ENCODE results near the gene ALS2CL.

Gene ALS2CL

DNA sequence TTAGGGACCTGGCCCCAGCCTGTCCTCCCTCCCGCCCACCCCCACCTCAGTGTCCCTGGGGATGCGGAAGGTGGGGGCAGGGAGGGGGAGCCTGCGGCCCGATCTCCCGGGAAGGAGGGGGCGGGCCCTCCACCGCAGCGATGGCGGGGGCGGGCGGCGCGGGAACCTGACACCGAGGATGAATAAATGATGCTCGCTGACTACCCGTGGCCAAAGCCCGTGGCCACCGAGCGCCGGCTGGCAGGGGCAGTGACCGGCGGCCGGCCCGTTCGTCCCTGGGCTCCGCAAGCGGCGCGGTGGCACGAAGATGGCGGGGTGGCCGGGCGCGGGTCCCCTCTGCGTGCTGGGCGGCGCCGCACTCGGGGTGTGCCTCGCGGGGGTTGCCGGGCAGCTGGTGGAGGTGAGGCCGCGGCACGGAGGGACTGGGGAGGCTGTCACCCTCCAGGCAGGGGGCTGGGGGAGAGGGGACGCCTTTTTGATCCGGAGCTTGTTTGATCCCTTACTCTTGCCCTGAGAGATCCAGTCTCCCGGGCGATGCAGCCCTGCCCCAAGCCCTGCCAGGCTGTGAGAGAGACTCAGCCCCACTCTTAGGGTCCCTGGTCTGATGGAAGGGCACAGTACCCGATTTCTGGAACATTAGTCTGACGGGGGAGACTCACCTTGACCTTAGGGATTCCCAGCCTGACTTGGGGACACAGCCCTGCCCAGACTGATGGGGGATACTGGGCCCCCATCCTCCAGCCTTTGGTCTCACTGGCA, 7.9 kb upstream of the ALS2CL start, which contains the start of gene TMIE:
TSS of gene TMIE (plus strand) at position 212 of the 759 bp plus-strand sequence. CDS start at position 308, 96 bp downstream.
- peak within 1 kb of the TSS; percentile 25 for H3K4me3 ChIP-seq (ENCODE audit: low read length)
- DNase-seq (ENCODE audit: low read depth): no peak

DNA sequence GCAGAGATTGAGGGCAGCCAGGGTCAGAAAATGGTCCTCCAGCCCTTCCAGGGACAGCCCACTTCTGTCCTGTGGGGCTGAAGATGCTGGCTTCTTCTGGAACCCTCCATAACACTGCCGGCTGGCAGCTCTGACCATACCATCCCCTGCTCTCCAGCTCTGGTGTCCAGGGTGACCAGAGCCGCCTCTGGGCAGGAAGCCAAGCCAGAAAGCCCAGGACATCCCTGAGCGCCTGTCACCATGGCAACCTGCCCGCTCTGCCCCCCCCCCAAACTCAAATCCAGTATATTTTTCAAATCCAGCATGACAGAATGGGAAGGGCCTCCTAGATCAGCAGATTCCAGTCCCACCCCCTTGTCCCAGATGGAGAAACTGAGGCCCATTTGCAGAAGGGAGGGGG, 7.3 kb upstream of the ALS2CL start:
- TF ChIP-seq, protein P1, sequence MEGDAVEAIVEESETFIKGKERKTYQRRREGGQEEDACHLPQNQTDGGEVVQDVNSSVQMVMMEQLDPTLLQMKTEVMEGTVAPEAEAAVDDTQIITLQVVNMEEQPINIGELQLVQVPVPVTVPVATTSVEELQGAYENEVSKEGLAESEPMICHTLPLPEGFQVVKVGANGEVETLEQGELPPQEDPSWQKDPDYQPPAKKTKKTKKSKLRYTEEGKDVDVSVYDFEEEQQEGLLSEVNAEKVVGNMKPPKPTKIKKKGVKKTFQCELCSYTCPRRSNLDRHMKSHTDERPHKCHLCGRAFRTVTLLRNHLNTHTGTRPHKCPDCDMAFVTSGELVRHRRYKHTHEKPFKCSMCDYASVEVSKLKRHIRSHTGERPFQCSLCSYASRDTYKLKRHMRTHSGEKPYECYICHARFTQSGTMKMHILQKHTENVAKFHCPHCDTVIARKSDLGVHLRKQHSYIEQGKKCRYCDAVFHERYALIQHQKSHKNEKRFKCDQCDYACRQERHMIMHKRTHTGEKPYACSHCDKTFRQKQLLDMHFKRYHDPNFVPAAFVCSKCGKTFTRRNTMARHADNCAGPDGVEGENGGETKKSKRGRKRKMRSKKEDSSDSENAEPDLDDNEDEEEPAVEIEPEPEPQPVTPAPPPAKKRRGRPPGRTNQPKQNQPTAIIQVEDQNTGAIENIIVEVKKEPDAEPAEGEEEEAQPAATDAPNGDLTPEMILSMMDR (conservative IDR thresholded peaks at IDR 0.05; ENCODE audit: low read depth, low read length): no peak
- peak overlapping the region; percentile 17 for H3K4me3 ChIP-seq (ENCODE audit: low read length)
- no peak for DNase-seq (ENCODE audit: low read depth)

More for the DNA sequence above, 7.9 kb upstream of the ALS2CL start, which contains the start of gene TMIE:
- TF ChIP-seq, protein P1 (conservative IDR thresholded peaks at IDR 0.05; ENCODE audit: low read depth, low read length): no peak

DNA sequence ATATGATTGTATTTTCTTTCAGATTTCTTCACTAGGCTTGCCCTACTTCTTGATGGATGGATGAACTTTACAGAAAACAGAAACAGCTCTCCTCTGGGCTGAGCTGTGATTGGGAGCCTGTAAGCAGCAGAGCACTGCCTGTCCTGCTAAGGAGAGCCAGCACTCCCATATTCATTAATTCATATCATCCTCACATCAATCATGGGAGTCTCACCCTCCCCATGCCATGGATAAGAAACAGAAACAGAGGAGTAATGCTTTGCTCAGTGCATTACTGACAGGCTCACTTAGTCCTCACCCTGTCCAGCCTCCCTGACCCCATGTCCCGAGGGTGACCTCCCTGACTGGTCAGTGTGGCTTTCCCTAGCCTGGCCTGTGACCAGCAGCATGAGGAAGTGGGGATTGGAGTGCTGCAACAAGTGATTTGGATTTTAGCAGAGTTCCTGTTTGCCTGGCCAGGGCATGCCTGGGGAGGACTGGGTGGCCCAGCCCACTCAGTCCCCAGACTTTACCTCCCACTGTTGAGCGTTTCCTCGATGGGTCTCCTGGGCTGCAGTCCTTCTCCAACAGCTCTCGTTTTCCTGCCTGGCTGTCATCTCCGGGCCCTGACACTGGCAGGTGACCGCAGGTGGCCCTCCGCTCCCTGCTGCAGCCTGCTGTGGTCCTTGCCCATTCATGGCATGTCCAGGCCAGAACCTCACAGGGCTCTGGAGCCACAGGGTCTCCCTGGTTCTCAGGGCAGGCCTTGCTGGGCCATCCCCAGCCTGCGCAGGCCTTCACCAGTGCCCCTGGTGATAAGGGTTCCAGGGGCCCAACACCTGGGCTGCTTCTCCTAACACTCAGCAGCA, 6.4 kb upstream of the ALS2CL start:
- no peak overlapping the region for H3K4me3 ChIP-seq (ENCODE audit: low read length)
- no peak for DNase-seq (ENCODE audit: low read depth)

DNA sequence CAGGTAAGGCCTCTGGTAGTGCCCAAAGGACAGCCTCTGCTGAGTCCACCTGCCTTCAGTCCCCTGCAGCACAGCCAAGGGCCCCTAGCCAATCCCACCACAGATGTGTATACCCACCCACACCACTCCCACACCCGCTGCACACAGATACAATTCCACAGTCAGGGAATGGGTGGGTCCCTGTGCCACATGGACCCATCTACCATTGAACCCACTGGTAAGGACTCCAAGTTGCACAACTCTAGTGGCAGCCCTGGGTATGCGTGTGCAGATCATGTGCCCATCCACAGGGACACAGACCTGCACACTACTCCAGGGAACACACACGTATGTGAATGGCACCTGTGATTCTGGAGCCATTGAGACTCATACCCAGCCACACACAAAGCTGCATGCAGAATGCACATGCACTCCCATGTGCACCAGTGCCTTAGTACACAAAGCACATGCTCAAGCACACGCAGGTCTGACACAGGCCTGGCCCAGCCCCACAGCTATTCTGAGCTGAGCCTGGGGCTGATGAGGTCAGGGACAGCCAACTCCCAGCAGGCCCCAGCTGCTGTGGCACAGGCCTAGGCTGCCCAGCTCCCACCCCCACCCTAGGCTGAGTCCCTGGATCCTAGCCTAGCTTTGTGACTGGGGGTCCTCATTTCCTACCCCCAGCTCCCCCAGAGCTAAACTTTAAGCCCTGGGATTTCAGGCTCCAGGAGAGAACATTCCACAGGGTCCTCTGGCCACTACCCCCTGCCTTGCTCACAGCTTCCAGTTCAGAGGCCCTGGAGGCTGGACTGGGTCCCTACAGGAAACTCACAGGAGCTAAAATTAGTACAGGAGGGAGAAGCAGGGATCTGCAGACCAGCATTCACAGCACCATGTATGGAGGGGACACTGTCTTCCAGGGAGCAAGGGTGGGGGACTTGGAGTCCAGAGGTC, 2.7 kb upstream of the ALS2CL start:
- TF ChIP-seq, protein P1 (conservative IDR thresholded peaks at IDR 0.05; ENCODE audit: low read depth, low read length): no peak
- H3K4me3 ChIP-seq (ENCODE audit: low read length): no peak overlapping the region
- no peak for DNase-seq (ENCODE audit: low read depth)

More for the DNA sequence above, 6.4 kb upstream of the ALS2CL start:
- TF ChIP-seq, protein P1 (conservative IDR thresholded peaks at IDR 0.05; ENCODE audit: low read depth, low read length): no peak

DNA sequence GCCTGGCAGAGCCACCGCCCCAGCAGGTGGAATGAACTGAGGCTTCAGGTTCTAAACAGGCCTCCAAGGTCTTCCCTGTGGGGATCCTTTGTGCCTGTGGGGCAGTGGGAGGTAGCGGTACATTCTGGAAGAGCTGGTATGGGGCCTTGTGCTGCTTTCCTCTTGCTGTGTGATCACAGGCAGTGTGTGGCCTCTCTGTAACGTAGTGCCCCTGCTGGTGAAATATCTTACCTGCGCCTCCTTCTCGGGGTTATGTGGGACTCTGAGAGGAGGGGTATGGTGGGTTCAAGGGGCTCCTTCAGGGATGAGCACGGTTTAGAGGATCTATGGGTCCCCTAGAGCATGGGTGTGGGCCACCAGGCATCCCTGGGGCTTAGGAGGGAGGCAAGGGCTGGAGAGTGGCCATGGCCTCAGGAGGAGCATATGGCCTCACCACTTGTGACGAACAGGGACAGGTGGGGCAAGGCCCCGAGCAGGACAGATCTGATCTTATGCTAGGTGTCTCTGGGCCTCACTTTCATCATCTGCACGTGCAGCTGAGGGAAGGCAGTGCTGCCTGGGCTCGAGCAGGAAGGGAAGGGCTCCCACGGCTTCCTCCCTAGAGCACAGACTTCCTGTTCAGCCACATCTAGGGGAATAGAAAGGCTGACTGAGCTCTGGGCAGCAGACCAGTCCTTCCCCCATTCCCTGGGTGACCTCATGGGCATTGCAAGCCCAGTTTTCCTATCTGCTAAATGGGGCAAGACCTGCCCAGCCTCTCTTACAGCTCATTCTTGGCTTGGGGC, 1.9 kb upstream of the ALS2CL start:
- TF ChIP-seq, protein P1 (conservative IDR thresholded peaks at IDR 0.05; ENCODE audit: low read depth, low read length): peak; percentile 58
- no peak for DNase-seq (ENCODE audit: low read depth)
- no peak overlapping the region for H3K4me3 ChIP-seq (ENCODE audit: low read length)

DNA sequence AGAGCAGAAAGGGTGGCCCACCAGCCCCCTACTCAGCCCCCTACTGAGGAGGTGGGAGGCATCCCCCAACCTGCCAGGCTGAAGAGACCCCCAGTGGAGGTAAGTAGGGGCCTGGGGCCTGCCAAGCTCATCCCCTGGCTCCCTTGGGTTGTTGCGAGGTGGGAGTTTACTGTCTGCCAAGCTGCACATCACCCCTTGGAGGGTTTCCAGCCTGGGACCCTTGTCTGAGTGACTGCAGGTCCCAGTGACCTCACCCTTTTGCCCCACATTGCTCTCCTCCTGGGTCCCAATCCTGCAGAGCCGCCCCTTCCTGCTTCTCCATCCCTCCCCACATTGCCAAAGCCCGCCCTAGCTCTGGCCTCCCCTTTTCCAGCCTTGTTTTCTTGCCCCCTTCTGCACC, 1.0 kb upstream of the ALS2CL start:
- H3K4me3 ChIP-seq (ENCODE audit: low read length): no peak overlapping the region
- DNase-seq (ENCODE audit: low read depth): no peak
- TF ChIP-seq, protein P1 (conservative IDR thresholded peaks at IDR 0.05; ENCODE audit: low read depth, low read length): no peak
